ENCODE data around the gene KRTAP12-2.
"Not testable (repeated sequence)": the region's sequence is repeated elsewhere in the genome, so short reads cannot be mapped to it uniquely, and the experiment has no call there.

Gene KRTAP12-2

DNA sequence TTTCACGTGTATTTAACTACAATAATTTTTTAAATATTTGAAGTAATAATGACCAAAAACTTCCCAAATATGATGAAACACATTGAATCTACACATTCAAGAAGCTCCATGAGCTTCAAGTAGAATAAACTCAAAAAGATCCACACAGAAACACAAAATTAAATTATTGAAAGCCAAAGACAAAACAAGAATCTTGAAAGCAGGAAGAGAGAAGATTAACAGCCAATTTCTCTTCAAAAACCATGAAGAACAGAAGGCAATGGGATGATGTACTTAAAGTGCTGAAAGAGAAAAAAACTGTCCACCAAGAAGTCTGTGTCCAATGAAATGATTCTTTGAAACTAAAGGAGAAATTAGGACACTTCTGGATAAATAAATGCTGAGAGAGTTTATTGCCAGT lies 34.7 kb downstream of the KRTAP12-2 start:
- no peak for FAIRE-seq
- DNase-seq (ENCODE audit: insufficient read length, low spot score), result no peak

DNA sequence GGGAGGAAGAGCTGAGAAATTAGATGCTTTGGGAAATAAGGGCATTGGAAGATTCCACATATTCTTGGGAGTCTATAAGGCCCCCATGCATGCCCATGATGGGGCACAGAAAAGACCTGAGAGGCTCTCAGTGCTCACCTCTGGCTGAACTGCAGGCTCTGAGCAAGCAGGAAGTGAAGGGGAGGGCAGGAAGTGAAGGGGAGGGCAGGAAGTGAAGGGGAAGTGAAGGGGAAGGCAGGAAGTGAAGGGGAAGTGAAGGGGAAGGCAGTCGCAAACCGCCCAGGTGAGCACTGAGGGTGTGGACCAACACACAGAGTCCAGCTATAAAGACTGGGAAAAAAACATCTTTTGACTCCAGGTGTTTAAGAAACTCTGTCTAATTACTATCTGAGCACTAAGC lies 36.3 kb downstream of the KRTAP12-2 start:
- FAIRE-seq (no peak), DNase-seq (ENCODE audit: insufficient read length, low spot score) (no peak)

DNA sequence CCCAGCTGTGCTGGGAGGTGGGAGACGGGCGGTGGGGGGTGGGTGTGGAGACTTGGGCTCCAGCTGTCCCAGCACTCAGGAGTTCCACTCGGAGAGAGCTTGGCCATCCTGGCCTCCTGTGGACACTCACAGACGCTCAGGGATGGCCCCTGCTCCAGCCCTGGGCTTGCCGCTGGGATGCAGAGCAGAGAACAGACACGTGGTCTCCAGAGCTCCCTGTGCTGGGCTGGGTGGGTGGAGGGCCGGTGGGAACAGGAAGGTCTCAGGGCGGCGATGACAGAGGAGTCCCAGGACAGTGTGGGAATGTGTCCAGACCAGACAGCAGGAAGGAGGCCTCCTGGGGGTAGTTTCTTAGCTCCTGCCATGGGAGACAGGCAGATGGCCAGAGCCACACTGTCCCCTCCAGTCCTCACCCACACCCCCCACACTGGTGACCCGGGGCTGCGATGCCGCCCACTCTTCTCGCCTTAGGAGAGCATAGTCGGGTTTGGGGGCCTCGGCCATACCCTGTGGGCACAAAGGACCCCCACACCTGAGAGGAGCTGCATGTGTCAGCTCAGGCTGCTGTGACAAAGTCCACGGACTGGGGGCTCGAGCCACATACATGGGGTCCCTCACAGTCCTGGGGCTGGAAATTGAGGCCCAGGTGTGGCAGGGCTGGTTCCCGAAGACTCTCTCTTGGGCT lies 37.9 kb downstream of the KRTAP12-2 start:
- DNase-seq (ENCODE audit: insufficient read length, low spot score) (no peak), FAIRE-seq (no peak)

DNA sequence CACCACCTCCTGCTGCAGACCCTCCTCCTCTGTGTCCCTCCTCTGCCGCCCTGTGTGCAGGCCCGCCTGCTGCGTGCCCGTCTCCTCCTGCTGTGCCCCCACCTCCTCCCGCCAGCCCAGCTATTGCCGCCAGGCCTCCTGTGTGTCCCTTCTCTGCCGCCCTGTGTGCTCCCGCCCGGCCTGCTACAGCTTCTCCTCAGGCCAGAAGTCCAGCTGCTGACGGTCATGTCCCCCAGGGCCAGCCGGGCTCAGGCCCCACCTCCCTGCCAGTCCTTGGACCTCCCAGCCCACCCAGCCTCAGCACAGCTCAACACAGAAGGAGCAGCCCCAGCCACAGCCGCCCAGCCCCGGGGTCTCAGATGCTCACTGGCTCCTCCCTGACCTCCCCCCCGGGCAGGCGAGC lies 38.9 kb downstream of the KRTAP12-2 start:
- not testable (repeated sequence) for FAIRE-seq; DNase-seq (ENCODE audit: insufficient read length, low spot score)

DNA sequence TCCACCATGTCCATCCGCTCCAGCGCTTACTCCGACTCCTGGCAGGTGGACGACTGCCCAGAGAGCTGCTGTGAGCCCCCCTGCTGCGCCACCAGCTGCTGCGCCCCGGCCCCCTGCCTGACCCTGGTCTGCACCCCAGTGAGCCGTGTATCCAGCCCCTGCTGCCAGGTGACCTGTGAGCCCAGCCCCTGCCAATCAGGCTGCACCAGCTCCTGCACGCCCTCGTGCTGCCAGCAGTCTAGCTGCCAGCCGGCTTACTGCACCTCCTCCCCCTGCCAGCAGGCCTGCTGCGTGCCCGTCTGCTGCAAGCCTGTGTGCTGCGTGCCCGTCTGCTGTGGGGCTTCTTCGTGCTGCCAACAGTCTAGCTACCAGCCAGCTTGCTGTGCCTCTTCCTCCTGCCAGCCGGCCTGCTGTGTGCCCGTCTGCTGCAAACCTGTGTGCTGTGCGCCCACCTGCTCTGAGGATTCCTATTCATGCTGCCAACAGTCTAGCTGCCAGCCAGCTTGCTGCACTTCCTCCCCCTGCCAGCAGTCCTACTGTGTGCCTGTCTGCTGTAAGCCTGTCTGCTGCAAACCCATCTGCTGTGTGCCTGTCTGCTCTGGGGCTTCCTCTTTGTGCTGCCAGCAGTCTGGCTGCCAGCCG lies 39.4 kb downstream of the KRTAP12-2 start:
- not testable (repeated sequence) for DNase-seq (ENCODE audit: insufficient read length, low spot score)

DNA sequence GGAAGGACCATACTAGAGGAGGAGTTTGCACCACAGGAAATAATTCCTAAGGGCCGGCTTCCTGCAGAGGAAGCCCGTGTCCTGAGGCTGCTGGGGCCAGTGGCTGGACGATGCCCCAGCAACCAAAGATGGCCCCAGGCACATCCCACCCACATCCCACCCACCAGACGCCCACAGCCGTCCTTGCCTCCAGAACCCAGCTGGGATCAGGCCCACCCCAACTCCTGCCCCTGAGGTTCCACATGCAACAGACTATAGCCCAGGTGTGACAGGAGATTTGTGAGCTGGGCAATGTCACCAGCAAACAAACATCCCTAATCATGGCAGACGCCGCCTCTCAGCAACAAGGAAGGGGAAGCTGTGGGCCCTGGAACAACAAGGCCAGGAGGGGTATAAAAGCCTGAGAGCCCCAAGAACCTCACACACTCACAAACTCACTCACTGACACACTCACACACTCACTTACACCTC lies 40.0 kb downstream of the KRTAP12-2 start, which contains the start of gene KRTAP10-9:
KRTAP10-9 (plus strand) TSS at position 421 of the 471 bp plus-strand sequence. CDS start 79 bp downstream, outside the sequence.
- FAIRE-seq (no peak), DNase-seq (ENCODE audit: insufficient read length, low spot score) (no peak)

More for the DNA sequence above, 39.4 kb downstream of the KRTAP12-2 start:
- FAIRE-seq, result not testable (repeated sequence)

DNA sequence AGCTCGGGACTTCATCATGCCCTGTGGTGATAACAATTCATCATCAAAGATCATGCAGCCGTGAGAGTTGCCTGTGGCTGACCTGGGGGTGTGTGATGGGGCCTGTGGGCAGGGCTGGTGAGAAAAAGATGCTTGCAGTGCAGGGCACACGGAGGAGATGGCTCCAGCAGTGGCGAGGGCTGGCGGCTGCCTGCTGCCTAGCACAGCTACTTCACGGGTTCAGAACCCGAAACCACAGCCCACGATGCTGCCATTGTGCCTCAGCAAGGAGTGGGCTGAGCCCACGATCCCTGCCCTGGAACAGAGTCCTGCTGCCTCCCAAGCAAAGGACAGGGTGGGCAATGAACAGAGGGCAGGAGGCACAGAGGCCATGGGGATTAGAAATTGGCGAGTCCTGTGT lies 40.5 kb downstream of the KRTAP12-2 start:
- FAIRE-seq (no peak), DNase-seq (ENCODE audit: insufficient read length, low spot score) (no peak)

DNA sequence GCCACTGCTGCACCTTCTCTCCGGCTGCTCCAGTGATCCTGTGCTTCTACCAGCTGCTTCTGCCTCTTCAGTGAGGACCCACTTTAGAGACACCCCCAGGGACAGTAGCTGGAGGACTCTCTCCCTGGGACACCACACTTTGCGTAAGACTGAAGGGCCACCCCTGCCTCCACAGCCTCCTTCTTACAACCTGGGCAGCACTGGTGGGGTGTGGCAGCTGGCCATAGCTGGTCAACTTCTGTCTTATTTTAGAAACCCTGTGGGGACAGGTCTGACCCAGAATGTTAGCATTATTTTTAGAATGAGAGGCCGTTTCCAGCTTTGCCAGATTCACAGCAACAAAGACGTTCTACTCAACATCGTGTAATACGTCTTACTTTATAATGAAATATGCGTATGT lies 41.0 kb downstream of the KRTAP12-2 start:
- DNase-seq (ENCODE audit: insufficient read length, low spot score), result no peak
- FAIRE-seq, result no peak

DNA sequence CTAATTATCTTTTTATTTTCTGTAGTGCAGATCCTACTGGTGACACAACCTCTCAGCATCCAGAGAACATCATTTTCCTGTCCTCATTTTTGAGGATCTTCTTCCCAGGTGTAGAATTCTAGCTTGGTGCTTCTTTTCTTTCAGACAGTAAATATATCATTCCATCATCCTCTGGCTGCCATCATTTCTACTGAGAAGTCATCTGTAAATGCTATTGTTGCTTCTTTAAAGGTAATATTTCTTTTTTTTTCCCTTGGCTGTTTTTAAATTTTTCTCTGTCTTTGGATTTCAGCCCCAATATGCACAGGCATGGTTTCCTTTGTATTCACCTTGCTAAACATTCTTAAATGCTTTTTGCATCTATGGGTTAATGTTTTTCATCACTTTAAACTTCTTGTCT lies 43.2 kb downstream of the KRTAP12-2 start:
- DNase-seq (ENCODE audit: insufficient read length, low spot score) (no peak), FAIRE-seq (no peak)

DNA sequence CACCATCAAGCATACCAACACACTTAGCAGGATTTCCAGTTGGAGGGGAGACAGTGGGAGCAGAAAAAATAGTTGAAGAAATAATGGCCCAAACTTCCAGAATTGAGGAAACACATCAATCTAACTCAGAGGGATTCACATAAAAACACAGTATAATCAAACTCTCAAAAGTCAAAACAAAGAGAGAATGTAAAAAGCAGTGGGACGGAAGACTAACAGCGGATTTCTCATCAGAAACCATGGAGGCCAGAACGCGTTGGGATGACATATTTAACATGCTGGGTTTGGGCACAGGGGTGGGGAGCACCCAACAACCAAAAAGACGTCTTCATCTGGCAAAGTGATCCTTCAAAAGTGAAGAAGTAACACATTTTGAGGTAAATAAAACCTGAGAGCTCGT lies 46.8 kb downstream of the KRTAP12-2 start:
- FAIRE-seq (no peak), DNase-seq (ENCODE audit: insufficient read length, low spot score) (no peak)

DNA sequence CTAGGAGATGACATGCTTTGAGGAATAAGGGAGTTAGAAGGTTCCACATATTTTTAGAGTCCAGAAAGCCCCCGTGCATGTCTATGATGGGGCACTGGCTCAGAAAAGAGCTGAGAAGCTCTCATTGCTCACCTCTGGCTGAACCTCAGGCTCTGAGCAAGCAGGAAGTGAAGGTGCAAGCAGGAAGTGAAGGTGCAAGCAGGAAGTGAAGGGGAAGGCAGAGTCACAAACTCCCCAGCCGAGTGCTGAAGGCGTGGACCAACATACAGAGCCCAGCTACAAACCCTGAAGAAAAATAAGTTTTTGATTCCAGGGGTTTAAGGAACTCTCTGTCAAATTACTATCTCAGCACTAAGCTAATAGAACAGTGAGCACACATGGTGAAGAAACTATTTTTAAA lies 47.8 kb downstream of the KRTAP12-2 start:
- no peak for DNase-seq (ENCODE audit: insufficient read length, low spot score)
- FAIRE-seq, result no peak

DNA sequence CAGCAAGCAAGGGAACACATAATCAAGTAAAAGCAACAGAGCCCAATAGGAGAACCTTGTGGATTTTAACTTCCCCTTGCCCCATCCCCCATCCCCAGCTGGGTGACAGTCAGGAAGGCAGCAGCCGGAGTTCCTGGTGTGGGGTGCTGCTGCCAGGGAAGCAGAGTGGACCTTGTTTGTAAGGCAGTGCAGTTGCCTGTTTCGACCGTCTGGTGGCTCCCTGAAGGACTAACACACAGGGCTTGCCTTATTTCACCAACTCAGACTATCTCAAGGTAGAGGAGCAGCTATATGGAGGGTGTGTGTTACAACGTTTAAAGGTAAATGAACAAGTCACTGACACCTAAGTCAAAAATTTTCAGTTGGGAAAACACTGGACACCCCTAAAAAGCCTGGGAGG lies 48.2 kb downstream of the KRTAP12-2 start:
- DNase-seq (ENCODE audit: insufficient read length, low spot score) (no peak), FAIRE-seq (no peak)

DNA sequence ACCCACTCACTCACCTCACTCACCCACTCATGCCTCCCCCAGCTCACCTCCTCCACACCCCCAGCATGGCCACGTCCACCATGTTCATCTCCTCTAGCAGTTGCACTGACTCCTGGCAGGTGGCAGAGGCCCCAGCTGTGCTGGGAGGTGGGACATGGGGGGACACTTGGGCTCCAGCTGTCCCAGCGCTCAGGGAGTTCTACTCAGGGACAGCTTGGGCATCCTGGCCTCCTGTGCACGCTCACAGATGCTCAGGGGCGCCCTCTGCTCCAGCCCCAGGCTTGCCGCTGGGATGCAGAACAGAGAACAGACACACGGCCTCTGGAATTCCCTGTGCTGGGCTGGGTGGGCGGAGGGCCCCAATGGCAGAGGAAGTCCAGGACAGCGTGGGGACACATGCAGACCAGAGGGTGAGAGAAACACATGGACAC lies 49.6 kb downstream of the KRTAP12-2 start:
- no peak for FAIRE-seq
- DNase-seq (ENCODE audit: insufficient read length, low spot score), result no peak

DNA sequence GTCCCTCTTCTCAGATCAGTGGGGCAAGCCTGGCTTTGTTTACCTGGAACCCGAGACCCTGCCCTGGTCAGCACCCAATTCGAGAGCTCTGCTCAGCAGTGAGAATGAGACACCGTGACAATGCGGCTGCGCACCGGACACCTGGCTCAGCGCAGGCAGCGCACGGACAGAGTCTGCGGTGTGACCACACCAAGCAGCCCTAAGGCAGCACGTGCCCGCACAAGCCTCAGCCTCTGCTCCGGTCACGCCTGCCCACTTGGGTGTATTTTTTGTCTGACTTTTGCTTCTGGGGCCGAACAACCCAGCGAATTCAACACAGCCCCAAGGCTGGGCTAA lies 50.2 kb downstream of the KRTAP12-2 start:
- DNase-seq (ENCODE audit: insufficient read length, low spot score), result no peak
- no peak for FAIRE-seq
